Lower leg skin (tissue), 3 donors: ENCODE data around the gene GRIK5.

Source experiments
- POLR2A ChIP-seq, 2 donors: fragments of 450-650 bp; IDR thresholded peaks; one replicate each; pipeline ENCODE4 v1.6.1; 2016 to 2017; ENCODE audit warnings: antibody characterized with exemption in 2 of 2, mild to moderate bottlenecking in 1 of 2, moderate library complexity in 1 of 2
- TF ChIP-seq, protein P1 (sequence below), 3 donors: fragments of 450-650 bp; IDR thresholded peaks; one replicate each; pipeline ENCODE4 v1.5.1; 2016; ENCODE audit warnings: antibody characterized with exemption in 3 of 3, mild to moderate bottlenecking in 3 of 3, moderate library complexity in 2 of 3

DNA sequence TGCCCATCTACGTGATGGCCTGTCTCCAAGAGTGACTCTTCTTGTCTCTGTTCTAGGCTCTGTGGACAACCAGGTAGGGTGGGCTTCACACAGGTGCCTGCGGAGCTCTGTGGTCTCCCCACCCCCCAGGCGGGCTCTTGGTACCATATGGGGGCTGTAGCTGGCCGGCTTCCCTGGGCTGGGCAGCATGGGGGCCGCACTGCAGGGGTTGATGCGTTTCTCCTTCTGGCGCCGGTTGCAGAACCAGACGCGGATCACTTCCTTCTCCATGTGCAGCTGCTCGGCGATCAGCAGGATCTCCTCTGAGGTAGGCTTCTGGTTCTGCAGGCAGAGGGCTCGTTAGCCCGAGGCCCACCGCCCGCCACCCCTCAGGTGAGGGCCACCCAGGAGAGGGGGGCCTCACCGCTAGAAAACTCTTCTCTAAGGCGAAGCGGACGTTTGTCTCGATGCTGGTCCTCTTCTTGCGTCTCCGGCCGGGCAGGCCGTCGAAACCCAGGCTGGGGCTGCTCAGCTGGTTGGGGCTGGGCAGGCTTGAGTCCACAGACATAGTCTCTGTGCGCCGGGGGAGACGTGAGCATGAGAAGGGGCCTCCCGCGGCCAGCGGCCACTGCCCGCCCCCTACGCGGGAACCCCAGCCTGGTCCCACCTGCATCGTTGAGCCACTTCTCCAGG, 25.3 kb upstream of the GRIK5 start:
- no peak for TF ChIP-seq POLR2A (IDR thresholded peaks at IDR 0.05)
- TF ChIP-seq, protein P1, sequence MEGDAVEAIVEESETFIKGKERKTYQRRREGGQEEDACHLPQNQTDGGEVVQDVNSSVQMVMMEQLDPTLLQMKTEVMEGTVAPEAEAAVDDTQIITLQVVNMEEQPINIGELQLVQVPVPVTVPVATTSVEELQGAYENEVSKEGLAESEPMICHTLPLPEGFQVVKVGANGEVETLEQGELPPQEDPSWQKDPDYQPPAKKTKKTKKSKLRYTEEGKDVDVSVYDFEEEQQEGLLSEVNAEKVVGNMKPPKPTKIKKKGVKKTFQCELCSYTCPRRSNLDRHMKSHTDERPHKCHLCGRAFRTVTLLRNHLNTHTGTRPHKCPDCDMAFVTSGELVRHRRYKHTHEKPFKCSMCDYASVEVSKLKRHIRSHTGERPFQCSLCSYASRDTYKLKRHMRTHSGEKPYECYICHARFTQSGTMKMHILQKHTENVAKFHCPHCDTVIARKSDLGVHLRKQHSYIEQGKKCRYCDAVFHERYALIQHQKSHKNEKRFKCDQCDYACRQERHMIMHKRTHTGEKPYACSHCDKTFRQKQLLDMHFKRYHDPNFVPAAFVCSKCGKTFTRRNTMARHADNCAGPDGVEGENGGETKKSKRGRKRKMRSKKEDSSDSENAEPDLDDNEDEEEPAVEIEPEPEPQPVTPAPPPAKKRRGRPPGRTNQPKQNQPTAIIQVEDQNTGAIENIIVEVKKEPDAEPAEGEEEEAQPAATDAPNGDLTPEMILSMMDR (IDR thresholded peaks at IDR 0.05): no peak
